Loucy (cell line): ENCODE results near the gene ACTA2.

ENCODE experiments used
- EZH2phosphoT487 ChIP-seq: fragments of 200-600 bp; IDR thresholded peaks from 2 replicates; pipeline ENCODE4 v1.6.1; 2018; ENCODE audit warnings: antibody characterized with exemption, mild to moderate bottlenecking, moderate library complexity, borderline replicate concordance
- TF ChIP-seq, protein P1 (sequence below): fragments of 200-600 bp; sonication (generic); conservative IDR thresholded peaks from 2 replicates; pipeline ENCODE4 v1.5.1; 2014; ENCODE audit warnings: mild to moderate bottlenecking, antibody characterized with exemption, low read length

DNA sequence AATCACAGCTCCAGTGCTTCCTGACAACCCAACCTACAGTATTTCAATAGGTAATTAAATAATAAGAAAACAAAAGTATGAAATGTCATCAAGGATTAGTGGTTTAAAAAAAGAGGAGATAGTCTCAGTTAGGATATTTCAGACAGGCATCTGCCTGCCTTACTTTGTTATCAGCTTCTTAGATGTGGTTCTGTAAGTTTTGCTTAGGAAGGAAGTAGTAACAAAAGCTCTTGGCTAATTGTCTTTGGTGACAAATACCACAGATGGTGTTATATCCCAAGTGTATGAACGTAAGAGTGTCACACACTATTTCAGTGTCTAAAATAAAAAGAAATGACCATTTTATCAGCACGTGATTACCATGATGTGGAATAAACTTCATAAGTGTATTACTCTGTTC lies 9.8 kb upstream of the ACTA2 start:
- TF ChIP-seq, protein P1, sequence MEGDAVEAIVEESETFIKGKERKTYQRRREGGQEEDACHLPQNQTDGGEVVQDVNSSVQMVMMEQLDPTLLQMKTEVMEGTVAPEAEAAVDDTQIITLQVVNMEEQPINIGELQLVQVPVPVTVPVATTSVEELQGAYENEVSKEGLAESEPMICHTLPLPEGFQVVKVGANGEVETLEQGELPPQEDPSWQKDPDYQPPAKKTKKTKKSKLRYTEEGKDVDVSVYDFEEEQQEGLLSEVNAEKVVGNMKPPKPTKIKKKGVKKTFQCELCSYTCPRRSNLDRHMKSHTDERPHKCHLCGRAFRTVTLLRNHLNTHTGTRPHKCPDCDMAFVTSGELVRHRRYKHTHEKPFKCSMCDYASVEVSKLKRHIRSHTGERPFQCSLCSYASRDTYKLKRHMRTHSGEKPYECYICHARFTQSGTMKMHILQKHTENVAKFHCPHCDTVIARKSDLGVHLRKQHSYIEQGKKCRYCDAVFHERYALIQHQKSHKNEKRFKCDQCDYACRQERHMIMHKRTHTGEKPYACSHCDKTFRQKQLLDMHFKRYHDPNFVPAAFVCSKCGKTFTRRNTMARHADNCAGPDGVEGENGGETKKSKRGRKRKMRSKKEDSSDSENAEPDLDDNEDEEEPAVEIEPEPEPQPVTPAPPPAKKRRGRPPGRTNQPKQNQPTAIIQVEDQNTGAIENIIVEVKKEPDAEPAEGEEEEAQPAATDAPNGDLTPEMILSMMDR, result no peak
- TF ChIP-seq EZH2phosphoT487, result no peak
